A549 (cell line): ENCODE data around the gene NKAIN2.
"Not testable (repeated sequence)": the region's sequence is repeated elsewhere in the genome, so short reads cannot be mapped to it uniquely, and the experiment has no call there.

Experiments used
- MYC ChIP-seq: IDR thresholded peaks from 2 replicates; pipeline ENCODE4 v1.6.1; 2012; ENCODE audit warnings: mild to moderate bottlenecking, inconsistent platforms, low read length, improper control_type of control experiment, borderline replicate concordance
- NFE2L2 ChIP-seq: fragments of 150-350 bp; conservative IDR thresholded peaks from 2 replicates; pipeline ENCODE4 v1.6.1; 2014; ENCODE audit warnings: low read length

DNA sequence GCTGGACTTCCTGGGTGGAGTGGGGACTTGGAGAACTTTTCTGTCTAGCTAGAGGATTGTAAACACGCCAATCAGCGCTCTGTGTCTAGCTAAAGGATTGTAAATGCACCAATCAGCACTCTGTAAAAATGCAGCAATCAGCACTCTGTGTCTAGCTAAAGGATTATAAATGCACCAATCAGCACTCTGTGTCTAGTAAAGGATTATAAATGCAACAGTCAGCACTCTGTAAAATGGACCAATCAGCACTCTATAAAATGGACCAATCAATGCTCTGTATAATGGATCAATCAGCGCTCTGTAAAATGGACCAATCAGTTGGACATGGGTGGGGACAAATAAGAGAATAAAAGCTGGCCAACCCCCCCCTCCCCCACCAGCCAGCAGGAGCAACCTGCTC is 760.5 kb downstream of the NKAIN2 start:
- not testable (repeated sequence) for TF ChIP-seq MYC, NFE2L2
